SU-DHL-6 (cell line): ENCODE data around the gene SFXN1.

Experiments used
- CTCF ChIP-seq: fragments of 200-600 bp; sonication (generic); IDR thresholded peaks from one replicate; pipeline ENCODE4 v1.5.1; 2017; ENCODE audit warnings: antibody characterized with exemption, mild to moderate bottlenecking, low read length, moderate library complexity; ENCODE audit not compliant: insufficient read depth, poor library complexity, severe bottlenecking
- EZH2phosphoT487 ChIP-seq: fragments of 200-600 bp; sonication (generic), shearing (Covaris generic); conservative IDR thresholded peaks from 2 replicates; pipeline ENCODE4 v1.6.1; 2018; ENCODE audit warnings: mild to moderate bottlenecking, antibody characterized with exemption, low read length, moderate library complexity, mixed read lengths

- TF ChIP-seq EZH2phosphoT487 (no peak), CTCF (no peak)
Measured at GRCh38 chr5:175436359-175436758, 42.0 kb upstream of the SFXN1 start.
